ENCODE measurements around the gene CADPS2.

CADPS2 gene

DNA sequence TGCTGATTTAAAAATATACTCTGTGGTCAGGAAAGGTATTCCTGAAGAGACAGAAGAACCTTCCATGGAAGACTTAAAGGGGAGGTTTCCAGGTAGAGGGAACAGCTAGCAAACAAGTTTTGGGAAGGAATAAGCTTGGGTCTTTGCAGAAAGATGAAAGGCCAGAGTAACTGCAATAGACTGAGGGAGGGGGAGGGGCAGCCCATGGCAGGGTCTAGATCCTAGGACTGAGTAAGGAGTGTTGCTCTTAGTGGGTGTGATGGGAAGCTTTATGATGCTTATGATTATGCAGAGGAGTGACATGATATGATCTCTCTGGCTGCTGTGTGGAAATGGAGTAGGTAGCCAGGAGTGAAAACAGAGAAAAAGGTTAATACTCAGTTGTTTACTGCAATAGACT, 491.7 kb downstream of the CADPS2 start:
- no peak overlapping the region for H3K4me3 ChIP-seq (ENCODE audit: low read length)
- TF ChIP-seq, protein P1, sequence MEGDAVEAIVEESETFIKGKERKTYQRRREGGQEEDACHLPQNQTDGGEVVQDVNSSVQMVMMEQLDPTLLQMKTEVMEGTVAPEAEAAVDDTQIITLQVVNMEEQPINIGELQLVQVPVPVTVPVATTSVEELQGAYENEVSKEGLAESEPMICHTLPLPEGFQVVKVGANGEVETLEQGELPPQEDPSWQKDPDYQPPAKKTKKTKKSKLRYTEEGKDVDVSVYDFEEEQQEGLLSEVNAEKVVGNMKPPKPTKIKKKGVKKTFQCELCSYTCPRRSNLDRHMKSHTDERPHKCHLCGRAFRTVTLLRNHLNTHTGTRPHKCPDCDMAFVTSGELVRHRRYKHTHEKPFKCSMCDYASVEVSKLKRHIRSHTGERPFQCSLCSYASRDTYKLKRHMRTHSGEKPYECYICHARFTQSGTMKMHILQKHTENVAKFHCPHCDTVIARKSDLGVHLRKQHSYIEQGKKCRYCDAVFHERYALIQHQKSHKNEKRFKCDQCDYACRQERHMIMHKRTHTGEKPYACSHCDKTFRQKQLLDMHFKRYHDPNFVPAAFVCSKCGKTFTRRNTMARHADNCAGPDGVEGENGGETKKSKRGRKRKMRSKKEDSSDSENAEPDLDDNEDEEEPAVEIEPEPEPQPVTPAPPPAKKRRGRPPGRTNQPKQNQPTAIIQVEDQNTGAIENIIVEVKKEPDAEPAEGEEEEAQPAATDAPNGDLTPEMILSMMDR (IDR thresholded peaks at IDR 0.05; ENCODE audit: insufficient read depth, low read depth, low read length, missing control alignments): no peak
- no peak for DNase-seq (ENCODE audit: low read depth)

DNA sequence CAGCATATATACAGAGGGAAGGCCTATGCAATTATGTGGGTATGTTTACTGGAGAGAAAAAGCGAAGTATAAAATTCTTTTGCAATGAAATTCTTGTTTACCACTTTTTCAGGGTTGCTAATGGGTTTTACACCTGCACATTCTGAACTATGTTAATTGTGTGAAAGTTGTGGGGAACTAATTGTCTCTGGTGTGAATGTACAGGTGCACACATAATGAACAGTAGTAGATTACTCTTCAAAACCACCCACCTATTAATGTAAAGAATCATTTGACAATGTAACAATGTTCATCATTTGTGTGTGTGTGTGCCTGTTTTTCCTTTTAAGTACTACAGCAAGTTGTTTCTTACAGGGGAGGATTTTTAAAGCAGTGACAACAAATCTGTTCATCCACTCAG, 501.7 kb downstream of the CADPS2 start:
- TF ChIP-seq, protein P1 (IDR thresholded peaks at IDR 0.05; ENCODE audit: insufficient read depth, low read depth, low read length, missing control alignments): no peak
- H3K4me3 ChIP-seq (ENCODE audit: low read length): no peak overlapping the region
- no peak for DNase-seq (ENCODE audit: low read depth)

DNA sequence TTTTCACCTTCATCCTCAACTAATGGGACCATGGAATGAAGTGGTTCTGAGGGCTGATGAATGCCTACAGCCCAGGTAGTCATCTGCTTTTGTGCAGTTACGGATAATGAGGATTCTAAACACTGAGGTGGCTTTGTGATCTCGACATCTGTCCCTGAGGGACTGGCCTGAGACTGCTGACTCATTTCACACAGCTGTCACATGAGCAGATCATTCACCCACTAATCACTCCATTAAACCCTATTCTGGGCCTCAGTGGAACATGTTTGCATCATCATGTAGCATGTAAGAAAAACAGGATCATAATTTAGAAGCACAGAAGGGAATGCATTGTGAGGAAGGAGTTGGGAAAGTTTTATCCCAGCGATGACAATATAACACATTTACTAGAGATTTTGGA, 502.3 kb downstream of the CADPS2 start:
- no peak overlapping the region for H3K4me3 ChIP-seq (ENCODE audit: low read length)
- TF ChIP-seq, protein P1 (IDR thresholded peaks at IDR 0.05; ENCODE audit: insufficient read depth, low read depth, low read length, missing control alignments): no peak

DNA sequence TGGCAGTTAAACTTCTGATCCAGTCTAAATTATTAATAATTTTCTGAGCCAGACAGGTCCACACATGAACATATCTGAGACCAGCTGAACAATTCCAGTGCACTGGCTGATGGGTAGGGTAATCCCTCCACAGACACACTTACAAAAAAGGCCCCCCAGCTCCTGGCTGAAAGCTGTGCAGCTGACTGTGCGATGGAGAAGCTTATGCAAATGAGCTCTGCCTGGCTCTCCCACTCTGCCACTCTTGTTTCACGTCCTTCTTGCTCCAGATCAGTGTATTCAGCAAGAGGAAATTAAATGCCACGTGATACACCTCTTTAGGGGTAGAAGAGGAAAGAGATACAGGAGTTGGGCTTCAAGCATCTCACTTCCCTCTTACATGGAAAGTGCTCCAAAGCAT, 505.3 kb downstream of the CADPS2 start:
- no peak overlapping the region for H3K4me3 ChIP-seq (ENCODE audit: low read length)
- DNase-seq (ENCODE audit: low read depth): no peak
- TF ChIP-seq, protein P1 (IDR thresholded peaks at IDR 0.05; ENCODE audit: insufficient read depth, low read depth, low read length, missing control alignments): no peak

More for the DNA sequence above, 502.3 kb downstream of the CADPS2 start:
- DNase-seq (ENCODE audit: low read depth): peak; percentile 5

DNA sequence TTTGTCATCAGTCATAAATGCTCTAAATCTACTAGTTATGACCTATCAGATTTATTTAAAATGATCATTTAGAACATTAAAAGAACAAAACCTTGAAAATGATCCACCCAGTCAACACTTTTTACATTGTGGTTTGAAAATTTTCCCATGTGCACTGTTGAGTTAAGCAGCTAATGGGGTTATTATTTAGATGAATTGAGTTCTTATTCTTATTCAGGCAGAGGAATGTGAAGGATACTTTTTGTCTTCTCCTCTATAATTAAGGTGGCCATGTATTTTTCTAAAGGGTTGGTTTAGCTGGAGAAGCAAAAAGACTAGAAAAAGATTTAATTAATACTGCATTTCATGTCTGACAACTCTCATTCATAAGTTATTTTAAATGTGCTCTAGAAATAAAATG, 506.8 kb downstream of the CADPS2 start:
- DNase-seq (ENCODE audit: low read depth): no peak
- TF ChIP-seq, protein P1 (IDR thresholded peaks at IDR 0.05; ENCODE audit: insufficient read depth, low read depth, low read length, missing control alignments): no peak
- no peak overlapping the region for H3K4me3 ChIP-seq (ENCODE audit: low read length)

DNA sequence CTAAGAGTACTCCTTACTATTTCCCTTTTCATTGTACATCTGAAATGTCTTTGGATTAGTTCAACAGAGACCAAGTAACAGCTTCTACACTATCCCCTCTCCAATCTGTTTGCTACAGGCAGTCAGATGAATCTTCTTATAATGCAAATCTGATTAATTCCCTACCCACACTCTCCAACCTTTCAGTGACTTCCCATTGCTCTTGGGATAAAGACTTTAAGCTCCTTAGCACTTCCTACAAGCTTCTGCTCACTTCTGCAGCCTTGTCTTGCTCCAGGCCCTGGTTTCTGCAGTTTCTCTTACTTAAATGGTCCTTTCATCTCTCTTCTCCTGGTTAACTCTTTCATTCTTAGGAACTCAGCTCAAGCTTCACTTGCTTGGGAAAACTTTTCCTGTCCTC, 516.5 kb downstream of the CADPS2 start:
- no peak for DNase-seq (ENCODE audit: low read depth)
- H3K4me3 ChIP-seq (ENCODE audit: low read length): no peak overlapping the region
- TF ChIP-seq, protein P1 (IDR thresholded peaks at IDR 0.05; ENCODE audit: insufficient read depth, low read depth, low read length, missing control alignments): no peak

DNA sequence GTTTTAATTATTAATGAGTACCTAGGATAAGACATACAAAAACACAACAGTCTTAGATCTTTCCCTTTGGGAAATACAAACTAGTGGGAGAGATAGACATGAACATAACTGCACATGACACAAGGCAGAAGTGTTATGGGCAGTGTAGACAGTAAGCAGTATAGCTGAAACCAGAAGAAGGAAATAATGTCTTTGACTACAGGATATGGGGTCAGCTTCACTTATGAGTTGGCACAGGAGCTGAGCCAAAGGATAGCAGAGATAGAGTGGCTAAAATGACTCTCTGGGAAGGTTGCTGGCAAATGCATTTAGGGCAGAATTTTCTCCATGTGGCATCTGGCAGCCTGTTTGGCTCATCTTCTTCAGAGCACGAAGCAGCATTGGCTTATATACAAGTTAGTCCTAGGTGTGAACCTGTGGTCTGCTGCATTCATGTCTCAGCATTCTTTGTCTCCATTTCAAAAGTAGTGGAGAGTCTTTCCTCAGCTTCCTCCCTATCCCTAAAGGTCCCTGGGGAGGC, 521.4 kb downstream of the CADPS2 start:
- TF ChIP-seq, protein P1 (IDR thresholded peaks at IDR 0.05; ENCODE audit: insufficient read depth, low read depth, low read length, missing control alignments): no peak
- DNase-seq (ENCODE audit: low read depth): no peak
- no peak overlapping the region for H3K4me3 ChIP-seq (ENCODE audit: low read length)

All from epithelial cell of esophagus (primary cell).